HG03354 (cell line): ENCODE results near the gene ZFHX2.
A peak's percentile ranks its signal among the peaks of the same experiment; 100 is the strongest.
"Not testable (repeated sequence)": the region's sequence is repeated elsewhere in the genome, so short reads cannot be mapped to it uniquely, and the experiment has no call there.

Experiments used
- ATAC-seq: cut with Tn5 transposase; IDR thresholded peaks from one replicate; pipeline ENCODE4 v1.9.1; 2021; ENCODE audit warnings: mild to moderate bottlenecking; ENCODE audit not compliant: unreplicated experiment, poor library complexity, severe bottlenecking

ZFHX2 gene

DNA sequence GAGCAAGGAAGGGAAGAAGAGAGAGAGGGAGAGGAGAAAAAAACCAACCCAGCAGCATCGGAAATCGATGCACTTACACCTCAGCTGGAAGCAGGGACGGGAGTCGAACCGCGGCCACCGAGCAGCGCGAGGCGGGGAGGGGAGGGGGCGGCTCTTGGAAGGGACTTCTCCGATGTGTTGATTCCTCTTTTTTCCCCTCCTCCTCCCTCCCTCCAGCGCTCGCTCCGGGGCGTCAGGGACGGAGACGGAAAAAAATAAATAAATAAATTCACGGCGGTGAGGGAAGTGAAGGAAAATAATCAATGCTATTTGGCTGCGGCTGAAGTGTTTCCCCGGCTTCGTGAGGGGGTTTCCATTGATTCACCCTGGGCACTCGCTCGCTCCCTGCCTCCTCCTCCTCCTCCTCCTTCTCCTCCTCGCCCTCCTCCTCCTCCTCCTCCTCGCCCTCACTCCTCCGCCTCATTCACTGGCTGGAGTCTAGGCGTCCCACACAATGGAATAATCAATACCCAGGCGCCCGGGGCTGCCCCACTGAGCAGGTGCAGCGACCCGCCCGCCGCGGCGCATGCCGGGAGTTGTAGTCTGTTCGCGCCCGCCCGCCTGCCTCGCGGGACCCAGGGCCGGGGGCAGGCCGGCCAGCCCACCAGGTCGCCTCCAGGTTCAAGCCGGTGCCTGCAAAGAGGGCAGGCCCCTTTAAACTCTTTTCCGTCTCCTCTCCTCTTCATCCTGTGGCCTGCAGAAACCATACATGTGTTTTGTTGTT lies at the start of gene ZFHX2:
ZFHX2 (minus strand) TSS at position 500 of the 763 bp plus-strand sequence. CDS start 16,440 bp downstream, outside the sequence.
- ATAC-seq = peak; percentile 56

DNA sequence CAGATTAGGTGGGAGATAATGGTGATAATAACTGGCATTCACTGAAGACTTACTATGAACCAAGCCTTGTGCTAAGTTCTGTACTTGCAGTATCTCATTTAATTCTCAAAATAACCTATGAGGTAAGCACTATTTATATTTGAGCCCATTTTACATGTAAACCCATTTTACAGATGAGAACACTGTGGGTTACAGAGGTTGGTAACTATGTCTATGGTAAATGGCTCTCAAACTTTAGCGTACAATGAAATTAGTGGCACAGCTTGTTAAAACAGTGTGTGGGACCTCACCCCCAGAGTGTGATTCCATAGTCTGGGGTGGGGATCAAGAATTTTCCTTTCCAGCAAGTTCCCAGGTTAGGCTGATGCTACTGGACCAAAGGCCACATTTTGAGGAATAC lies 49.2 kb upstream of the ZFHX2 start:
- no peak for ATAC-seq

- ATAC-seq = no peak
Measured at GRCh38 chr14:23600322-23600707, 48.8 kb upstream of the ZFHX2 start.

- ATAC-seq = not testable (repeated sequence)
Measured at GRCh38 chr14:23594191-23594590, 42.6 kb upstream of the ZFHX2 start.

GRCh38 chr14:23590198-23590597 lies 38.6 kb upstream of the ZFHX2 start:
- ATAC-seq = no peak

GRCh38 chr14:23589606-23590005 lies 38.0 kb upstream of the ZFHX2 start:
- no peak for ATAC-seq

- peak; percentile 100 for ATAC-seq
Measured at GRCh38 chr14:23588884-23589598, 37.5 kb upstream of the ZFHX2 start.

GRCh38 chr14:23584527-23585203 lies 33.1 kb upstream of the ZFHX2 start:
- not testable (repeated sequence) for ATAC-seq

DNA sequence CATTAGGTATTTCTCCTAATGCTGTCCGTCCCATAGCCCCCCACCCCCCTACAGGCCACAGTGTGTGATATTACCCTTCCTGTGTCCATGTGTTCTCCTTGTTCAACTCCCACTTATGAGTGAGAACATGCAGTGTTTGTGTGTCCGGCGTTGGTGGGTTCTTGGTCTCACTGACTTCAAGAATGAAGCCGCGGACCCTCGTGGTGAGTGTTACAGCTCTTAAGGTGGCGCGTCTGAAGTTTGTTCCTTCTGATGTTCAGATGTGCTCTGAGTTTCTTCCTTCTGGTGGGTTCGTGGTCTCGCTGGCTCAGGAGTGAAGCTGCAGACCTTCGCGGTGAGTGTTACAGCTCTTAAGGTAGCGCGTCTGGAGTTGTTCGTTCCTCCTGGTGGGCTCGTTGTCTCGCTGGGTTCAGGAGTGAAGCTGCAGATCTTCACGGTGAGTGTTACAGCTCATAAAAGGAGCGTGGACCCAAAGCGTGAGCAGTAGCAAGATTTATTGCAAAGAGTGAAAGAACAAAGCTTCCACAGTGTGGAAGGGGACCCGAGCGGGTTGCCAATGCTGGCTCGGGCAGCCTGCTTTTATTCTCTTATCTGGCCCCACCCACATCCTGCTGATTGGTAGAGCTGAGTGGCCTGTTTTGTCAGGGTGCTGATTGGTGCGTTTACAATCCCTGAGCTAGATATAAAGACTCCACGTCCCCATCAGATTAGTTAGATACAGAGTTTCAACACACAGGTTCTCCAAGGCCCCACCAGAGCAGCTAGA lies 32.4 kb upstream of the ZFHX2 start:
- not testable (repeated sequence) for ATAC-seq

- ATAC-seq = no peak
Measured at GRCh38 chr14:23582906-23583760, 31.6 kb upstream of the ZFHX2 start.

DNA sequence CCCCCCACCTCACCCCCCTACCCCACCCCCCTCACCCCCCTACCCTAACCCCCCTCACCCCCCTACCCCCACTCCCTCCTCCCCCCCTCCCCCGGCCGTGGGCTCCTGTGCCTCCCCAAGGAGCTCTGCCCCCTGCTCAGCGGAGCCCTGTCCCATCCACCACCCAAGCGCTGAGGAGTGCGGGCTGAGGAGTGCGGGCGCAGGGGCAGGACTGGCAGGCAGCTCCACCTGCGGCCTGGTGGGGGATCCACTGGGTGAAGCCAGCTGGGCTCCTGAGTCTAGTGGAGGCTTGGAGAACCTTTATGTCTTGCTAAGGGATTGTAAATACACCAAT lies 29.4 kb upstream of the ZFHX2 start:
- no peak for ATAC-seq

DNA sequence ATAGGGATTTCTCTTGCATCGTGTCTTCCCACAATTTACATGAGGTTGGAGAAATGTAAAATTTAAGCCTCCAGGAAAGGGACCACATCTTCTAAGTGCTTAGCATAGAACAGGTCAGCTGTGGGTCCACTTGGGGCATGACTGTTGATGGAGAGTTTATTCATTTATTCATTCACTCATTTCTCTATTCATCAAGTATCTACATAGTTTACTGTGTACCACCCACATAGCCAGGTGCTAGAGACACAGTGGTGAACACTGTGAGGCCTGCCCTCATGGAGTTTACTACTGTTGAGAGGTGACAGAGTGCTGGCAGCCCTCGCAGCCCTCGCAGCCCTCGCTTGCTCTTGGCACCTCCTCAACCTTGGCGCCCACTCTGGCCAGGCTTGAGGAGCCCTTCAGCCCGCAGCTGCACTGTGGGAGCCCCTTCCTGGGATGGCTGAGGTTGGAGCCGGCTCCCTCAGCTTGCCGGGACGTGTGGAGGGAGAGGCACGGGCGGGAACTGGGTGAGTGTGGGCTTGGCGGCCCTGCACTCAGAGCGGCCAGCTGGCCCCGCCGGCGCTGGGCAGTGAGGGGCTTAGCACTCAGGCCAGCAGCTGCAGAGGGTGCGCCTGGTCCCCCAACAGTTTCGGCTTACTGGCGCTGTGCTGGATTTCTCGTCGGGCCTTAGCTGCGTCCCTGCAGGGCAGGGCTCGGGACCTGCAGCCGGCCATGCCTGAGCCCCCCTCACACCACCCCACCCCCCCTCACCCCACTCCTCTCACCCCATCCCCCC lies 28.8 kb upstream of the ZFHX2 start:
- no peak for ATAC-seq

DNA sequence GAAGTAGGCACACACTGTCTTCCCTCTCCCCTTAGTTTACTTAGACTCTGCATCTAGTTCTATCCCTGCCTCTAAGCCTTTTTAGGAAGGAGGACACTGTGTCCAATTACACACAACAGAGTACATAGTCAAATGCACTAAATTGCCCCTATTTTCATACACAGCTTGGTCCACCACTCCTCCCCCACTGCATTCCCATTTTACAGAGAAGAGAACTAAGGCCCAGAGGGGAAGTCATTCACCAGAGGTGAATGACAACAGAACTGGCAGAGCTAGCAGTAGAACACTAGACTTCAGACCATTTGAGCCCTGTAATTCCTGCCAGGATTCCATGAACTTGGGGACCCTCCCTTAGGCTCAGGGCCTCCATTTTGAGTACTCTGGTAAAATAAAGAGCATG lies 28.2 kb upstream of the ZFHX2 start:
- no peak for ATAC-seq

DNA sequence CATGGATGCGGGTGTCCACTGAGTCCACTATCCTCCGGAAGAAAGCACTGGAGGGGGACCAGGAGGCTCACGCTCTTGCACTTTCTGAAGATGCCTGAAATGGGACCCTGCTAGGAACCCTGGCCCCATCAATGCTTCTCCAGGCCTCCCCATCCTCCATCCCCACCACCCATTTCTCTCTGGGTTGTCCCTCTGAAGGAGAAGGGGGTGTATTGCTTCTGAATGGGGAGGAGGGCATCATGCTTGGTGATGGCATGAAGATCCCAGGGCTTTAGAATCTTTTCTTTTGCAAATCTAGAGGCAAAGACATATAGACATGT lies 27.7 kb upstream of the ZFHX2 start:
- ATAC-seq = no peak

DNA sequence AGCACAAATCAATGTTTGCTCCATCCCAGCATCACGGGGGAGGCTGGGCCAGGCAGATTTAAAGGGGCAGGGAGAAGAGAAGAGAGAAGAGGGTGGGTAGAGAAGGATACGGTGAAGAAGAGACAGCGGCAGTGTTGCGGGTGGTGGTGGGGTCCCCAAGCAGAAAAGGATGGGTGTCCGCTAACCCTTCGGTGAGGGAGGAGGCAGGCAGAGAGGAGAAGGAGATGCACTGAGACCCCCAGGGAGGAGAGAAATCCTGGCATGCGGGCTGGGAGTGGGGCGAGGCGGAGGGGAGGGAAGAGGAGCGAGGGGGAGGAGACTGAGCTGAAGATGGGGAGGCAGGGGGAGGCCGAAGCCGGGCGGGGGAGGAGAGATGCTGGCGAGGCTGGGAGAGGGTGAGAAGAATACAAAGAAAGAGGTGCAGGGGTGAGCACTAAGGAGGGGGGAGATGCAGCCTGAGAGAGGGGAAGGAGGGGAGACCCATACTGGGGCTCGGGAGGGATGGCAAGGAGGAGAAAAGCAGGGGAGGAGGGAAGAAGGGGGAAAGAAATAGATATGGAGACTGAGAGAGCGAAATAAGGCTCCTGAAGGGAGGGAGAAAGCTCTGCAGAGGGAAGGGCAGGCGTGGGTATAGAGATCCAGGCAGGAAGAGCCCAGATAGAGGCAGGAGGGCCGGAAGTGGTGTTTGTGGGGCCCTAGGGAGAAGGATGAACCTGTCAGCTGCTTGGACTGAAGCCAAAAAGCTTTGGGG lies 27.2 kb upstream of the ZFHX2 start, which contains the start of gene JPH4:
JPH4 (minus strand) TSS at position 231 of the 751 bp plus-strand sequence. CDS start 1,337 bp downstream, outside the sequence.
- no peak for ATAC-seq

DNA sequence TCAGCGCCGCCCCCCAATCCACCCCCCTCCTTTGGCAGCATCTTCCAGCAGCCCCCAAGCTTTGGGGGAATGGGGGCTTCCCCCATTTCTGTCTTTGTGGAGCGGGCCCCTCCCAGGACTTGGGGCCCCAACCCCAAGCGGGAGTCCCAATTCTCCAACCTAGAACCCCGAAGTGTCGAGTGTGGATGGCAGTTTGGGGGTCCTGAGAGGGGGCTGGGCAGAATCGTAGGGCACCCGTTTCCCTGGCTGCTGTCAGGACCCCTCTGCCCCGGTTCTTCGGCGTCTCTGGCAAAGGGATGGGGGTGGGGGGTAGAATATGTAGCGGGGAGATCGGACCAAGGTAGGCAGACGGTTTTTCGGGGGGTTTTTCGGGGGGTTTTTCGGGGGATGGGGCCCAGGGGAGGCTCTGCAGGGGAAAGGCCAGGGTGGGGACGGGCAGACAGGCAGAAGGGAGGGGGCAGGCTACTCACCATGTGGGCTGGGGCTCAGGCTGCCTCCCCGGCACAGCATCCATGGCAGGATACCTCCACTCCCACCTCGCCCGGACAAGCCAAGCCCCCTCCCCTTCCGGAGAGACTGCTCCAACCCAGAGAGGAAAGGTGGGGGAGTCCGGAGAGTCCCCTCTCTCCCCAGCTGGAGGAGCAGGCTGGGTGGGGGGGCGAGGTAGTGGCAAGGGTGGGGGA lies 26.3 kb upstream of the ZFHX2 start:
- ATAC-seq = no peak

DNA sequence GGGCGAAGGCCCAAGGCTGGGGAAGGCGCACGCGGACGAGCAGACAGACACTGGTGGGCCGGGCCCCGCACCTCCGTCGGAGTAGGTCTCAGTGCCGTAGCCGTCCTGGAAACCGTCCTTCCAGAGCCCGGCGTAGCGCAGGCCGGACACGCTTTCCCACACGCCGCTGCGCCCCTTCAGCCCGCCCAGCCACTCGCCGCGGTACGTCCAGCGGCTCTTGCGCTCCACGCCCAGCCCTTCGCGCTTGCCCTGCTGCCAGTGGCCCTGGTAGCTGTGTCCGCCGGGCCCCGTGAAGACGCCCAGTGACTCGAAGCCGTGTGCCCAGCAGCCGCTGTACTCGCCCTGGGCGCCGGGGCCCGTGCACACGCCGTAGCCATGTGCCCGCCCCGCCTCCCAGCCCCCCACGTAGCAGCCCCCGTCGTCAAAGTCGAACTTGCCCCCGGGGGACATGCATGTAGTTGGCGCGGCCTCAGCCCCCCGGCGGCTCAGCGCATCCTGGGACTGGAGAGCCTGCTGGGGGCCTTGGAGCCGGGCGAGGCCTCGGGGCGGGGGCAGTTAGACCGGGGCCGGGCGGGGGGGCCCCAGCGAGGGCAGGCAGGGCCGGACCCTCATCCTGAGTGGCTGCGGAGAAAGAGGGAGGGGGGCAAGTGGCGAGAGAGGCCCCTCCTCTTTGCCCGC lies 25.6 kb upstream of the ZFHX2 start:
- no peak for ATAC-seq
